GM18526 (cell line): ENCODE measurements around the gene SH3BP5.

ENCODE experiments used
- POLR2A ChIP-seq: IDR thresholded peaks from 3 replicates; pipeline ENCODE4 v1.6.1; 2011; ENCODE audit not compliant: insufficient read length; ENCODE audit errors: extremely low read depth

The SH3BP5 gene

DNA sequence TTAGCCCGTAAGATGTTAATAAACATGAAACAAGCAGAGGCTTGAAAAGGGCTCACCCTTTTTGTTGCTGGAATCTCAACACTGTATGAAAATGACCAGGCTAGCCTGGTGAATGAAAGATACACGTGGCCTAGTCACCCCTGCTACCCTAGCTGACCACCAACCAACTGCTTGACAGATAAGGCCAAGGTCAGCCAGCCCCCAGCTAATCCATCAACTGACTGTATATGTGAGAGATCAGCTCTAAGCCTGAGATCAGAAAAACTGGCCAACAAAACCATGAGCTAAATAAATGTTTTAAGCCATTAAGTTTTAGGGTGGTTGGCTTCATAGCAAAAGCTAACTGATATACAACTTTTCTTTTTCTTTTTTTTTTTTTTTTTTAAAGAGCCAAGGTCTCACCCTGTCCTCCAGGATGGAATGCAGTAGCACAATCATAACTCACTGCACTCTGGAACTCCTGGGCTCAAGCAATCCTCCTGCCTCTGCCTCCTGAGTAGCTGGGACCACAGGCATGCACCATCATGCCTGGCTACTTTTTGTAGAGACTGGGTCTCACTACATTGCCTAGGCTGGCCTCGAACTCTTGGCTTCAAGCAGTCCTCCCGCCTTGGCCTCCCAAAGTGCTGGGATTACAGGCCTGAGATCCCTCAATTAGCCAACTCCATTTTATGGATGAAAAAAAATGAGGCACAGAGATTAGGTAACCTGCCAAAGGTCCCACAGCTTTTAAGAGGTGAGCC is 34.6 kb downstream of the SH3BP5 start:
- no peak for TF ChIP-seq POLR2A

DNA sequence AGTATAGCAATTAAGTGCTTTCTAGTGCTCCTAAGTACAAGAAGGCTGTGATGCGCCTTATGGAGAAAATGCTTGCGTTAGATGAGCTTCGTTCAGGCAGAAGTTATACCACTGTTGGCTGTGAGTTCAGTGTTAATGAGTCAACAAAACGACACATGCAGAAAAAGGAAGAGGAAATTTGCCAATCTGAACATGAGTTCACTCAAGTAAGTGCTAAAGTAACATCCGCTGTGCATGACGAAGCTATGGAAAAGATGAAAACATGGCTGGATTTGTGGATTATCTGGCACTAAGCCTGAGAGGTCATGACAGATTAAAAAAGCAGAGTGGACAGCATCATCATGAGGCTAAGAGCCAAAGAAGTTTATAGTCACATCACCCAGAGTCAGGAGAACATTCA is 36.9 kb downstream of the SH3BP5 start:
- TF ChIP-seq POLR2A = no peak

DNA sequence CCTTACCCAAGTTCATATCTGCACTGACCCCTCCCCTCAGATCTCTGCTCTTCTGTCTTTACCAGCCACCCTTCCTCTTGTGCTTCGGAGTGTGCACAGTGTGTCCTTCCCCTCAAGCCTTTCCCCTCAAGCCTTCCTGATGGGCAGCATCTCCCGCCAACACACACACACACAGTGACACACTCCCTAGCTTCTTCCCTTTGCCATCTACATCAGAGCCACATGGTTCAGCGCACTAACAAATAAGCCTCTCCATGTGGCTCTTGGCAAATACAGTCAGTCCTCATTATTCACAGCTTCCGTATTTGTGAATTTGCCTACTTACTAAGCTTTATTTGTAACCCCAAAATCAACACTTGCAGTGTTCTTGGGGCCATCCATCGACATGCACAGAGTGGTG is 37.5 kb downstream of the SH3BP5 start:
- no peak for TF ChIP-seq POLR2A

DNA sequence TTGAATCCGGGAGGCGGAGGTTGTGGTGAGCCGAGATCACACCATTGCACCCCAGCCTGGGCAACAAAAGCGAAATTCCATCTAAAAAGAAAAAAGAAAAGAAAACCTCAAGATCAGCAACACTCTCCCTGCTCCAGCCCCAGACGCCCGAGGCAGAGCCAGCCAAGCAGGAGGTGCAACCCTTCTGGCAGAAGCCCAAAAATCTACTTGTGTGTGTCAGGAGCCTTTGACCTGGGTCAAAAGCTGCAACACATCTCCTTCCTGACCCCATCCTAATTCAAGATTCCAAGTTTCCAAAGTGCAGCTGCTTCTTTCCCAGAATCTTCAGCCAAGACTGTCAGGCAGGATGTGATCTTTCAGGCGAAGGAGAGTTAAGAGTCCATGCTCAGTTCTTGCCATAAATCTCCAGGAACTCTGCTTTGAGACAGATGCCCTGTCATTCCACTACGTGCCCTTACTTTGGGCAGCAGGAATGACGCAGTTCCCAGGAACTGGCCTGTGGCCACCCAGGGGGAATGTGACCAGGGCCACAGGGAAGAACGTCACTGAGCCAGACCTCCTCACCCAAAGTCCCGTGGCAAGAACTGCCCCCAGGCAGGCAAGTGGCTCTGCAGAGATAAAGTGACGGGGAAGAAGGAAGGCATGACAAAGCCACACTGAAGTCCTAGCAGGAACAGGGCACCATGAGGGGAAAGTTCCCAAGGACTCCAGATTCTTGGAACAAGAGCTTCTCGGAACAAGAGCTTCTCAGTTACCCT is 39.4 kb downstream of the SH3BP5 start:
- no peak for TF ChIP-seq POLR2A

DNA sequence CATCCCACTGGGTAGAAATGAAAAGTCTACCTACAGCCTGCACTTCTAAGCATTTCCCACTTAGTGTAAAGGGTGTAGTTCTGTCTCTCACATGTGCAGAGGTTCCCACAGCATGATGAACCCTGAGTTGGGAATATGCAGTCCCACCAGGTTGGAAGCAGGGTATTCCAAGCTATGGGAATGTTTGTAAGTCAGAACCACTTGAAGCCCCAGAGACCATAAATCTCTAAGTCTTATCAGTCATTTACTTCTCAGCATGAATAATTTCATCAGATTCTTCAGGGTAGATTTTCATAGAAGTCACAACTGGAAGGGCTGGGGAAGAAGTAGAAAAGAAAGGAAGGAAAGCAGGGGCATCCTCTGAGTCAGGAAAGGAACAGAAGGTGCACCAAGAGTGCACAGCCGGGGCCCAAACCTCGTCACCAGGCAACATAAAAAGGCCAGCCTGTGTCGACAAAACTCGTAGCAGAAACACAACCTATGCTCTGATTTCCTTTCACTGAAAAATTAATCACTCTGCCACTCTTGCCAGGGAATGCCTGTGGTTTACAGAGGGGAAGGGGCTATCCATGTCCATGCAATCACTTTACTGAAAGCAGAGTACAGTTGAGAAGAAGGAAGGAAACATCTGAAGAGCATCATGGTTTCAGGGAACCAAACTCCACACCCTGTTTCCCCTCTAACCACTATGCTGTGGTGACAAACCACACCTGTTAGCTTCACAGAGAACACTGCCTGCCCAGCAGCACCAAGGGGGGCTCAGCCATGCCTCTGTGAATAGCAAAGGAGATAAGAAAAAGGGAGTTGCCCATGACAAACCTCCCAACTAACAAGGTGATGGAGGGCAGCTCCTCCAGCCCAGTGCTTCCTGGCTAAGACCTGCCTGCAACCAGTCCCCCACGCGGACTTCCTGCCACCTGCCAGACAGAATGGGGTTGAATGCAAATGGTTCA is 40.5 kb downstream of the SH3BP5 start:
- no peak for TF ChIP-seq POLR2A

DNA sequence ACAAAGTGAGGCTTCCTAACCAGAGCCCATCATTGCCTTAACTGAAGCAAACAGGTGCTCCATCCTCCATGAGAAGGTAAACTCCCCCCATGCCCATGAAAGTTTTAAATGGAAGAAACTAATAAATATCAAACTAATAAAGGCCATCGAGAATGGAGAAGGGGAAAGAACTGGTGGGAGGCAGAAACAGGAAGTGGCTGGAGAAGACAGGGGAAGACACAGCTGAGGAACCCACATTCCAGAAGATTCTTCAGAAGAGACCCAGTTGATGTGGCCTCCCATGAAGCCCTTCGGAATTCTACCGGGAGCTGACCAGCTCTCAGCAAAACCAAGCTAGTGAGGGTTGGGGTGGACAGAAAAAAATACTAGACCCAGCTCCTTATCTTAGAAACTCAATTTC is 41.6 kb downstream of the SH3BP5 start:
- TF ChIP-seq POLR2A = no peak

DNA sequence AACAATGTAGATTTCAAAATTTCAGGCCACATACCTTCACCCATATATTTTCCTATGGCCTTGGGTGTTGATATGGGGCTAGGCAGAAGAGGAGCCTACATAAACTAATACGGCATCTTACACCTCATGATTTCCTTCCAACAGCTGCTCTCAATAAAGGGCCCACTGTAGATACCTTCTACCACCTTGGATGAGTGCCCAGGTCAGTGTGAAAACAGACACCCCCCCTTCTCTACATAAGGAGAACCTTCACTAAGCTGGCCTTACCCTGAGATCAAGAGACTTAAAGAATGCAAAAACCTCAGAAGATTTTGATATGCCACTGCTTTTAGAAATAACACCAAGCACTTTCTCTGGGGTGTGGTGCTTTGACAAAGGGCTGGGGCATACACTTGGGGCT is 42.7 kb downstream of the SH3BP5 start:
- no peak for TF ChIP-seq POLR2A

DNA sequence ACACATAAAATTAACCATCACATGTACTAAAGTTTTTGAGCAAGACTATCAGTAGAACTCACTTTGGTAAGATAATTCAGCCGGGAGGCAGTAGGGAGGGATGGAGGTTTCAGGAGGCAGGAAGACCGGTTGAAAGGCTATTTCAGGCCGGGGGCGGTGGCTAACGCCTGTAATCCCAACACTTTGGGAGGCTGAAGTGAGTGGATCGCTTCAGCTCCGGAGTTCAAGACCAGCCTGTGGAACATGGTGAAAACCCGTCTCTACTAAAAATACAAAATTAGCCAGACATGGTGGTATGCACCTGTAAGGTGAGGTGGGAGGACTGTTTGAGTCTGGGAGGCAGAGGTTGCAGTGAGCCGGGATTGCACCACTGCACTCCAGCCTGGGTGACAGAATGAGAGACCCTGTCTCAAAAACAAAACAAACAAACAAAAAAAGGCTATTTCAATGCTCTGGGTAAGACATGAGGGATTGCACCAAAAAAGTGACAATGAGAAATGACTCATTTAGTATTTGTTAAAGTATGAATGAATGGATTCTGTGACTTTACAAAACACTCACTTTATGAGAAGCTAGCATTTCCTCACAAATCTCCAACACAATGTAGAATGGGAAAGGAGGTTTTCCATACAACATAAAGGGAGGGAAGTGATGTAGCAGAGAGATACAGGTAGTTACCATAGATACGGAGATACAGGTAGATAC is 43.9 kb downstream of the SH3BP5 start:
- no peak for TF ChIP-seq POLR2A

DNA sequence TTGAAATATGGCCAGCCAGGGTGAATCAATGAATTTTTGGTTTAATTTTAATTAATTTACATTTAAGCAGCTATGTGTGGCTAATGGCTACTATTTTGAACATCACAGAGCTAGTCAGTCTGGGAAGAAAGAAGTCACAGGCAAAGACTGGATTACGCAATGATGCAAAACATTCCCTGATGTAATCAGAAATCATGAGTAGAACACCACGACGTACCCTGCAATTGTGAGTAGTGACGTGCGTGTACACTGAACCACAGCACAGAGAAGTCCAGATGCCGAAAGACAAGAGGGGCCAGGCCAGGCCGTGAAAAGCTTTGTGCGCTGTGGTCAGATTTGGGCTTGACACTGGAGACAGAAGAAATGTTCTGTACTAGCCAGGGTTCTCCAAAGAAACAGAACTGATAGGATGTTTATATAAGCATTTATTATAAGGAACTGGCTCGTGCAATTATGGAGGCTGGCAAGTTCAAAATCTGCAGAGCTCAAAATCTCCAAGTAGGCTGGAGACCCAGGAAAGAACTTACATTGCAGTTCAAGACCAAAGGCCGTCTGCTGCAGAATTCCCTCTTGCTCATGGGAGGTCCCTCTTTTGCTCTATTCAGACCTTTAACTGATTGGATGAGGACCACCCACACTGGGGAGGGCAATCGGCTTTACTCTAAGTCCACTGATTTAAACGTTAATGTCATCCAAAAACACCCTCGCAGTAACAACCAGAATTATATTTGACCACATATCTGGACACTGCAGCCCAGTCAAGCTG is 44.6 kb downstream of the SH3BP5 start:
- TF ChIP-seq POLR2A = no peak

DNA sequence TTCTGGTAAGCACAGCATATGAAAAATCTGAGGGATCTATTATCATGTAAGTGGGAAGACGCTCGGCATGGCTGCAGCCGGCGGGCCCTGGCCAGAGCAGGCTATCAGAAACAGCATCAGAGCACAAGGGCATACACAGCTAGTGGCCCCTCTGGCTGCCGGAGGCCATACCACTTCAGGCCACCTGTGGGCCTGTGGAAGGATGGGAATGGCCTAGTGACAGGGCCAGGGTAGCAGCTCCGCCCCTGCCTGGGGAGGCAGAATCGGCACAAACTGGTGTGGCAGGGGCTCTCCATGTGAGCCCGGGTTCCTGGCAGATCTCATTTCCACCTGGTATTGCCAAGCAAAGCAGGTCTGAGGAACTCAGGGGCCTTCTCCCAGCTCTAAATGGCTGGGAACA is 46.4 kb downstream of the SH3BP5 start:
- no peak for TF ChIP-seq POLR2A

DNA sequence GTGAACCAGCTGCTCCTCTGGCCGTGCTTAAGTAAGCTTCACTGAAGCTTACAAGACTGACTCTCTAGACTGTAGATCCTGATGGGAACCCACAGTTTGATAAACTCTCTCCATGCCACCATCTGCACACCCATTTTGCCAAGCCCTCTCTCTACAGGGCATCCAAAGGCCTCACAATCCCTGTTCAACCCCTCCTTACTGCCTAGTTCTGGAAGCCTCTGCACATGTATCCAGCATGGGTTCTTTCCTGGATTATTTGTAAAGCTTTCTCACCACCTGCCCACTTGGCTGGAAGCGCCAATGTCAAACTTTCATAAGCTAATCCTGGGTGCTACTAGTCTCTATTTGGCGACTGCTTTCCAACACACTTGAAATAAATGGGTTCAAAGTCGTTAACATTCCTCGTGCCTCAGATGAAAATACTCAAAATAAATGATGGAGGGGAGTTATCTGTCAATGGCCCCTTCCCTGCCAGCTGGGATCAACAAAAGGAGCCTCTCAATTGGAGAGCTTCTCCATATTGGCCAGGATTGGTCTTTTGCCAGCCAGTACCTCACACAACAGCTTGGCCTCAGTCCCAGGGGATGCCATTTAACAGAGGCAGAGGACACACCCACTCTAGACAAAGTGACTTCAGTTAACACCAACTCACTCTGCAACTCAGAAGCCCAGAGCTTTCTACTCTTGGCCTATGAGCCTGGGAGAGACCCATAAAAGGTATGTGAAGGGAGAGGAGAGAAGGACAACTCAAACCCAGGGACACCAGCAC is 48.1 kb downstream of the SH3BP5 start:
- no peak for TF ChIP-seq POLR2A

DNA sequence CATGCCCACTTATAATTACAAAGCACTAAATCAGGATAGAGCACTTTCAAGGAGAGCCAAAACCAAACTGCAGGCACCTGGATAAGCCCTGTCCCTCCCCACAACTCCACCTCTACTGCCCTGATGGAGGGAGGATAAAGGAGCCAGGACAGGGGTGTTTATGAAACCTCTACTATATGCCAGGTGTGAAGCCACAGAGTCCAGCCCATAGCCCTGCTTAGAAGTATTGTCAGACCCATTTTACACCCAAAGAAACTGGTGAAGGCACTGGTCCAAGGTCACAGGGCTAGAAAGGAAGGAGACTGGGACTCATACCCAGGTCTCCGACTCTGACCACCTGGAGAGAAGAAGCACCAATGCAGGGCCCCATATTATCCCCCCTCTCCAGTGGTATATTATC is 48.7 kb downstream of the SH3BP5 start:
- TF ChIP-seq POLR2A = no peak

DNA sequence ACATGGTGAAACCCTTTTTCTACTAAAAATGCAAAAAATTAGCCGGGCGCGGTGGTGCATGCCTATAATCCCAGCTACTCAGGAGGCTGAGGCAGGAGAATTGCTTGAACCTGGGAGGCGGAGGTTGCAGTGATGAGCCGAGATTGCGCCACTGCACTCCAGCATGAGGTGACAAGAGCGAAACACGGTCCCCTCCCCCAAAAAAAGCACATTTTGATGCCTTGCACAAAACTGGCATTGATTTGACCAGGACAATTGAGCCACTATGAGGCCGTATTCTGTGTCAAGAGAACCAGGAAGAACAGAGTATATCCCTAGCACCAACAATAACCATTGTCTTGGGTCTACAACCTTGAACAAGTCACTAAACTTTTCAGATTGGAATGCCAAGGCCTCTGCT is 50.6 kb downstream of the SH3BP5 start:
- TF ChIP-seq POLR2A = no peak

DNA sequence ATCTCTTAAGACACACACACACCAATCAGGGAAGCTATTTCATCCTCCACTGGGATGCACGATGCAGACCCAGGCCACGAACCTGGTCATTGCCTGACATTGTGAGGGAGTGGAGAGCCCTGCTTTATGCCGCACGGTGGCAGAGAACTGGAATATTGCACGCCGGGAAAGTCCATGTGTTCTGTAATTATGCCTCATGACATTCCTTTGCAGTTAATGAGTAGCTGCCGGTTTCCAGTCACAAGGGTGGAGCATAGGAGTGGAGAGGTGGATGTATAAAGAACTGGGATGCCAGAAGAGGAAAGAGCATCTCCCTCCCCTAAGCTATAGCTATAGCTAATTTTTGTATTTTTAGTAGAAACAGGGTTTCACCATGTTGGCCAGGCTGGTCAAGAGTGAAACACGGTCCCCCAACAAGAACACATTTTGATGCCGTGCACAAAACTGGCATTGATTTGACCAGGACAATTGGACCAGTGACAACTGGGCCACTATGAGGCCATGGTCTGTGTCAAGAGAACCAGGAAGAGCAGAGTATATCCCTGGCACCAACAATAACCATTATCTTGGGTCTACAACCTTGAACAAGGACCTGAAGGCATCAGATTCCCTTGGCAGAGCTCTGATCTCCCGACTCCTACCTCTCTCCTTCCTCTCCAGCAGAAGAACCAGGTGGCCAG is 51.4 kb downstream of the SH3BP5 start:
- no peak for TF ChIP-seq POLR2A
